Mammary epithelial cell (primary cell): ENCODE results near the gene HERC3.

ENCODE experiments used
- EZH2 ChIP-seq: IDR thresholded peaks from 2 replicates; pipeline ENCODE4 v1.6.1; 2012; ENCODE audit warnings: low read length, inconsistent platforms, borderline replicate concordance
- TF ChIP-seq, protein P1 (sequence below), 2 donors: IDR thresholded peaks in 1 of 2; conservative IDR thresholded peaks in 1 of 2; 2 replicates each; pipeline ENCODE4 v1.5.1; 2011 to 2012; ENCODE audit warnings: inconsistent platforms in 2 of 2, low read length in 2 of 2, mild to moderate bottlenecking in 2 of 2, control low read depth in 1 of 2, low read depth in 1 of 2; ENCODE audit not compliant: insufficient read depth in 1 of 2; ENCODE audit errors: extremely low read depth in 1 of 2

DNA sequence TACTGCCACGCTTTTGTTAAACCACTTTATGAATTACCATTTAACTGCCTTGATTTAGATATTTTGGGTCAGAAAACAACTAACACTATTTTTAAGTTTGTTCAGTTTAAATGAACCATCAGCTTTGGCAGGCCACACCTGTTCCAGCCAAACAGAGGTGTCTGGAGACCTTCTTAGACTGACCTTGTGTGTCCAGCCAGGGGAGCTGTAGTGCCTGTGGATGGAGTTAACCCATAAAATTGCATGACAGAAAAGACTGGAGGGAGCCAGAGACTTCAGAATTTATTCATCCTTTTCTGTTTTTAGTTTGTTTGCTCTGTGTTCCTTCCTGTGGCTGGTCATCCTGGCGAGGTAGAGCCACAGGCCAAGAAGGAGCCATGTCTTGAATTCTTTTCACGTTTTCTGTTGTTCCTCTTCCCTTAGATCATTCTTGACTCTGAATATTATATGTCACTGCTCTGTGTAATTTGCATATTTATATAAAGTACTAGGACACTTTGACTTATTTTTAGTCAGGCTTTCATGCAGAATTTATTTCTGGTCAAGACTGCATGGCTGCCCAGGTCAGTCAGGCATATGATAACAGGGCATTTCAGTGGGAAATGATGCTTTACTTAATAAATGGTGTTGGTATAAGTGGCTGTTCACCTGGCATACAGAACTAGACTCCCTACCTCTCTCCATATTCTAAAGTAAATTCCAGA is 26.7 kb downstream of the HERC3 start:
- TF ChIP-seq, protein P1, sequence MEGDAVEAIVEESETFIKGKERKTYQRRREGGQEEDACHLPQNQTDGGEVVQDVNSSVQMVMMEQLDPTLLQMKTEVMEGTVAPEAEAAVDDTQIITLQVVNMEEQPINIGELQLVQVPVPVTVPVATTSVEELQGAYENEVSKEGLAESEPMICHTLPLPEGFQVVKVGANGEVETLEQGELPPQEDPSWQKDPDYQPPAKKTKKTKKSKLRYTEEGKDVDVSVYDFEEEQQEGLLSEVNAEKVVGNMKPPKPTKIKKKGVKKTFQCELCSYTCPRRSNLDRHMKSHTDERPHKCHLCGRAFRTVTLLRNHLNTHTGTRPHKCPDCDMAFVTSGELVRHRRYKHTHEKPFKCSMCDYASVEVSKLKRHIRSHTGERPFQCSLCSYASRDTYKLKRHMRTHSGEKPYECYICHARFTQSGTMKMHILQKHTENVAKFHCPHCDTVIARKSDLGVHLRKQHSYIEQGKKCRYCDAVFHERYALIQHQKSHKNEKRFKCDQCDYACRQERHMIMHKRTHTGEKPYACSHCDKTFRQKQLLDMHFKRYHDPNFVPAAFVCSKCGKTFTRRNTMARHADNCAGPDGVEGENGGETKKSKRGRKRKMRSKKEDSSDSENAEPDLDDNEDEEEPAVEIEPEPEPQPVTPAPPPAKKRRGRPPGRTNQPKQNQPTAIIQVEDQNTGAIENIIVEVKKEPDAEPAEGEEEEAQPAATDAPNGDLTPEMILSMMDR (conservative IDR thresholded peaks at IDR 0.05 in 1 of 2, IDR thresholded peaks at IDR 0.05 in 1 of 2; ENCODE audit: extremely low read depth in 1 of 2, insufficient read depth in 1 of 2, low read depth in 1 of 2, low read length in 2 of 2), result no peak
- TF ChIP-seq EZH2, result no peak
